Gastrocnemius medialis (tissue), 4 donors: ENCODE results near the gene HMGCL. TPM values are rescaled to one million over a fixed set of nuclear protein-coding genes. Genes with fewer than 3 reads are reported as not detected.
A peak's percentile ranks its signal among the peaks of the same experiment; 100 is the strongest.

ENCODE experiments used
- ATAC-seq, 2 donors: fragments of 150-250 bp; one replicate each; pipeline ENCODE4 v1.9.1; 2016
- DNase-seq, 2 donors: peaks; one replicate each; pipeline ENCODE4 v3.0.0-alpha.2; 2019
- H3K27ac ChIP-seq, 4 donors: fragments of 200-600 bp; sonication (generic); 1 replicate in 1 of 4; 2 replicates in 3 of 4; pipeline ENCODE4 v1.5.1; 2016 to 2018; ENCODE audit warnings: mild to moderate bottlenecking in 2 of 4, moderate library complexity in 1 of 4
- H3K27me3 ChIP-seq, 3 donors: fragments of 200-600 bp; sonication (generic) in 2 of 3; 1 replicate in 1 of 3; 2 replicates in 2 of 3; pipeline versions ENCODE4 v1.5.1 to v1.6.0; 2016 to 2019; ENCODE audit warnings: mild to moderate bottlenecking in 1 of 3, moderate library complexity in 1 of 3
- H3K36me3 ChIP-seq, 2 donors: fragments of 200-600 bp; sonication (generic) in 1 of 2; one replicate each; pipeline ENCODE4 v1.5.1; 2017 to 2018
- H3K4me1 ChIP-seq, 2 donors: fragments of 200-600 bp; sonication (generic) in 1 of 2; one replicate each; pipeline ENCODE4 v1.5.1; 2016 to 2017; ENCODE audit warnings: mild to moderate bottlenecking in 2 of 2
- H3K4me3 ChIP-seq, 4 donors: fragments of 200-600 bp; sonication (generic) in 3 of 4; 1 replicate in 1 of 4; 2 replicates in 3 of 4; pipeline ENCODE4 v1.5.1; 2016 to 2019; ENCODE audit warnings: mild to moderate bottlenecking in 2 of 4
- H3K9me3 ChIP-seq, 3 donors: fragments of 200-600 bp; sonication (generic) in 2 of 3; 1 replicate in 1 of 3; 2 replicates in 2 of 3; pipeline ENCODE4 v1.5.1; 2016 to 2019
- POLR2A ChIP-seq, 2 donors: fragments of 450-650 bp; IDR thresholded peaks; one replicate each; pipeline ENCODE4 v1.6.1; 2017; ENCODE audit warnings: antibody characterized with exemption in 2 of 2, mild to moderate bottlenecking in 2 of 2, moderate library complexity in 2 of 2
- in situ Hi-C, 4 donors: fragments of 200-750 bp; cut with MboI; loops; one replicate each; pipeline versions ENCODE4 v1.15.0 to v1.8.0; 2017; ENCODE audit warnings: low sequenced_read_pairs in 4 of 4
- intact Hi-C: fragments of 100-400 bp; cut with DNase I; formaldehyde crosslinking; loops from one replicate; pipeline ENCODE4 v1.15.1; 2023; ENCODE audit warnings: low total_unique reads
- total RNA-seq, 4 donors: library from RNA; depleted of rRNA; stranded (reverse); fragments of >200 nt; gene quantifications; one replicate each; pipeline versions ENCODE4 v1.1.0 to v1.2.3, GENCODE V29; 2016
- TF ChIP-seq, protein P1 (sequence below), 5 experiments: fragments of 450-650 bp in 3 of 5; fragments of 200-600 bp in 2 of 5; sonication (generic) in 2 of 5; IDR thresholded peaks in 4 of 5; conservative IDR thresholded peaks in 1 of 5; 1 replicate in 4 of 5; 2 replicates in 1 of 5; pipeline ENCODE4 v1.5.1; 2016 to 2019; ENCODE audit warnings: antibody characterized with exemption in 5 of 5, mild to moderate bottlenecking in 3 of 5, moderate library complexity in 3 of 5

HMGCL gene
- total RNA-seq: 10 to 100 TPM; 19.1 to 30.0 (median 29.5) TPM

- TF ChIP-seq POLR2A (IDR thresholded peaks at IDR 0.05): peak; percentile 93 to 94
- TF ChIP-seq, protein P1, sequence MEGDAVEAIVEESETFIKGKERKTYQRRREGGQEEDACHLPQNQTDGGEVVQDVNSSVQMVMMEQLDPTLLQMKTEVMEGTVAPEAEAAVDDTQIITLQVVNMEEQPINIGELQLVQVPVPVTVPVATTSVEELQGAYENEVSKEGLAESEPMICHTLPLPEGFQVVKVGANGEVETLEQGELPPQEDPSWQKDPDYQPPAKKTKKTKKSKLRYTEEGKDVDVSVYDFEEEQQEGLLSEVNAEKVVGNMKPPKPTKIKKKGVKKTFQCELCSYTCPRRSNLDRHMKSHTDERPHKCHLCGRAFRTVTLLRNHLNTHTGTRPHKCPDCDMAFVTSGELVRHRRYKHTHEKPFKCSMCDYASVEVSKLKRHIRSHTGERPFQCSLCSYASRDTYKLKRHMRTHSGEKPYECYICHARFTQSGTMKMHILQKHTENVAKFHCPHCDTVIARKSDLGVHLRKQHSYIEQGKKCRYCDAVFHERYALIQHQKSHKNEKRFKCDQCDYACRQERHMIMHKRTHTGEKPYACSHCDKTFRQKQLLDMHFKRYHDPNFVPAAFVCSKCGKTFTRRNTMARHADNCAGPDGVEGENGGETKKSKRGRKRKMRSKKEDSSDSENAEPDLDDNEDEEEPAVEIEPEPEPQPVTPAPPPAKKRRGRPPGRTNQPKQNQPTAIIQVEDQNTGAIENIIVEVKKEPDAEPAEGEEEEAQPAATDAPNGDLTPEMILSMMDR (IDR thresholded peaks at IDR 0.05 in 4 of 5, conservative IDR thresholded peaks at IDR 0.05 in 1 of 5): no peak
- H3K36me3 ChIP-seq: peaks cover 0 to under 1% of the 10 kb centered on the region in 2 donors
- DNase-seq (peak; percentile 82 to 88), ATAC-seq (peak; percentile 85 to 89)
- intact Hi-C loops: loop anchor here (5.0 kb wide), 1 partner anchor 42 kb away; the partner anchor contains the start of gene FUCA1
- H3K27ac ChIP-seq: peak within 1 kb of the TSS; percentile 96 to 100 (median 98)
- H3K9me3 ChIP-seq: no peaks in the 10 kb centered on the region
- no peaks in the 10 kb centered on the region for H3K27me3 ChIP-seq
- H3K4me3 ChIP-seq: peak within 1 kb of the TSS; percentile 91 to 99 (median 96)
- in situ Hi-C loops: no loop called here
- H3K4me1 ChIP-seq: peaks cover 12 to 15% of the 10 kb centered on the region in 2 donors
These were observed at the start of gene HMGCL for GRCh38 chr1:23825076-23825761. Gene HMGCL (minus strand): TSS chr1:23825429. CDS start chr1:23825415, 14 bp downstream.

- ATAC-seq (no peak), DNase-seq (no peak)
- intact Hi-C loops (no loop called here), in situ Hi-C loops (no loop called here)
- Histone ChIP-seq H3K4me1 (peaks cover 2 to 10% of the 10 kb centered on the region in 2 donors), H3K9me3 (no peaks in the 10 kb centered on the region), H3K4me3 (no peak overlapping the region), H3K36me3 (no peaks in the 10 kb centered on the region), H3K27ac (no peak overlapping the region), H3K27me3 (no peaks in the 10 kb centered on the region)
- TF ChIP-seq, protein P1 (IDR thresholded peaks at IDR 0.05 in 4 of 5, conservative IDR thresholded peaks at IDR 0.05 in 1 of 5): no peak
- no peak for TF ChIP-seq POLR2A (IDR thresholded peaks at IDR 0.05)
These were observed 47.2 kb upstream of the HMGCL start for GRCh38 chr1:23872421-23872820.

DNA sequence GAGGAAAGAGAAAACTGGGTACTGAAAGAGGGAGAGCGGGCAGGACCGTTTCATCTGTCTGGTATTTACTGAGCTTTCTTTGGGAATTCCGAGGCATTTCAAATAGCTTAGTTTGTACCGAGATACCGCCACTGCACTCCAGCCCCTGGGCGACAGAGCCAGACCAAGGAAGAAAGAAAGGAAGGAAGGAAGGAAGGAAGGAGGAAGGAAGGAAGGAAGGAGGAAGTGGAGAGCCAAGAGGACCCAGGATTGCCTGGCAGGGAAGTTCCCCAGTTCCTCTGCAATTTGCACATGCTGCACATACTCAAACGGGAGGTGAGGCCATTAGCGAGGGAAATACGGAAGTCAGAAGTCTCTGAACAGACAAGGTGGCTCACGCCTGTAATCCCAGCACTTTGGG, 43.8 kb upstream of the HMGCL start:
- Histone ChIP-seq H3K4me1 (peaks cover 17 to 20% of the 10 kb centered on the region in 2 donors), H3K36me3 (no peaks in the 10 kb centered on the region), H3K9me3 (no peaks in the 10 kb centered on the region), H3K27me3 (no peaks in the 10 kb centered on the region), H3K4me3 (peak overlapping the region; percentile 86 to 94 (median 90)), H3K27ac (peak overlapping the region; percentile 79 to 84 (median 81))
- DNase-seq: no peak
- no peak for ATAC-seq
- in situ Hi-C loops (loop anchor here in 1 of 4 donors (10.0 kb wide), 1 partner anchor 54 kb away; no protein-coding TSS in a partner anchor), intact Hi-C loops (loop anchor here (5.0 to 10.0 kb wide), 3 partner anchors 42 to 174 kb away; partner anchors contain the start of genes HMGCL and RPL11)
- TF ChIP-seq, protein P1 (IDR thresholded peaks at IDR 0.05 in 4 of 5, conservative IDR thresholded peaks at IDR 0.05 in 1 of 5): no peak
- no peak for TF ChIP-seq POLR2A (IDR thresholded peaks at IDR 0.05)

DNA sequence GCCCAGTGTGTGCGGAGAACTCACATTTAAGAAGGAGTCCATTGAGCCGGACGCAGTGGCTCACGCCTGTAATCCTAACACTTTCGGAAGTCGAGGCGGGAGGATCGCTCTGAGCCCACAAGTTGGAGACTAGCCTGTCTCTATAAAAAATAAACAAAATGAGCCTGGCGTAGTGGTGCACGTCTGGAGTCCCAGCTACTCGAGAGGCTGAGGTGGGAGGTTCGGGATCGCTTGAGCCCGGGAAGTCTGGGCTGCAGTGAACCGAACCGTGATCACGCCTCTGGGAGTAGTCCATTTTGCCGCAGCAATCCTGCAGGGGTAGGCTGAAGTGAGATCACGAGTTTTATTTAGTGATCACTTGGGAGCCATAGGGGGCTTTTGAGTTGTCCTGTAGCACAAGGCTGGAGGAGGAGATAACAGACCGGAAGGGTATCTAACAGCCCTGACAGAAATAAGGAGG, 43.4 kb upstream of the HMGCL start:
- in situ Hi-C loops: loop anchor here in 1 of 4 donors (10.0 kb wide), 1 partner anchor 54 kb away; no protein-coding TSS in a partner anchor
- intact Hi-C loops: loop anchor here (1.0 to 10.0 kb wide), 5 partner anchors 41 to 174 kb away; partner anchors contain the start of genes HMGCL and RPL11

More for the DNA sequence above, 43.4 kb upstream of the HMGCL start:
- TF ChIP-seq POLR2A (IDR thresholded peaks at IDR 0.05): no peak
- TF ChIP-seq, protein P1 (IDR thresholded peaks at IDR 0.05 in 4 of 5, conservative IDR thresholded peaks at IDR 0.05 in 1 of 5): peak in 3 of 5 experiments; percentile 37 to 58 (median 50)
- DNase-seq (peak in 1 of 2 donors; percentile 17), ATAC-seq (peak; percentile 48 to 52)
- H3K27ac ChIP-seq: peak overlapping the region; percentile 79 to 84 (median 81)
- H3K4me3 ChIP-seq: peak overlapping the region; percentile 86 to 94 (median 90)
- peaks cover 17 to 20% of the 10 kb centered on the region in 2 donors for H3K4me1 ChIP-seq
- H3K27me3 ChIP-seq: no peaks in the 10 kb centered on the region
- no peaks in the 10 kb centered on the region for H3K9me3 ChIP-seq
- no peaks in the 10 kb centered on the region for H3K36me3 ChIP-seq
